ENCODE data around the gene ARHGEF2.

The ARHGEF2 gene

DNA sequence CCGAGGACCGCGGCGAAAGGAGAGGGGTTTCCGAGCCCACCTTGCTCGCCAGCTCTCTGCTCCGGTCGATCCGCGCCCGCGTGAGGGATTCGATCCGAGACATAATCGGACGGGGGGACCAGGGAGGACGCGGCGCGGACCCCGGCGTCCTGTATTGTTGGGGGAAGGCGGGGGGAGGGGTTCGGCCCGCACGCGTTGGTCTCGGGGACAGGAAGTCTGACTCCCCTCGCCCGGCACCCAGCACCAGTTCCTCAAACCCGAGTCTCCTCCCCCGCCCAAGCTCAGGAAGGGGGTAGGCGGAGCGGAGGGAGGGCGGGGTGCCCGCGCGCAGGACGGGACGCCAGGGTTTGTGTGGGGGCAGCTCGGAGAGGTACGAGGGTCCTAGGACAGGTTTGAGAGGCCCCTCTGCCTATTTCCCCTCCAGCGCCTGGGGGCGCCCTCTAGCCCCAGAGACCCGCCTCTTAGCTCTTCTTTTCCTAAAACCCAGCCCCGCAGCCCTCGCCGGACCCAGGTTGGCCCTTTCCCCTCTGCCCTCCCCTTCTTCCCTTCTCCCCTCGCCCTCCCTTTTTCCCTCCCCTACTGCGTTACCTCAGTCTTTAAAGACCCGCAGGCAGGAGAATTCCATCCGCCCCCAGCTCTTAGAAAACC lies at the start of gene ARHGEF2:
Gene ARHGEF2, minus strand, starts transcription at position 223 of the 648 bp plus-strand sequence. Its CDS starts 120 bp downstream, at position 103.
- in situ Hi-C loops (cut with MboI; ENCODE audit: low sequenced_read_pairs) = no loop called here

DNA sequence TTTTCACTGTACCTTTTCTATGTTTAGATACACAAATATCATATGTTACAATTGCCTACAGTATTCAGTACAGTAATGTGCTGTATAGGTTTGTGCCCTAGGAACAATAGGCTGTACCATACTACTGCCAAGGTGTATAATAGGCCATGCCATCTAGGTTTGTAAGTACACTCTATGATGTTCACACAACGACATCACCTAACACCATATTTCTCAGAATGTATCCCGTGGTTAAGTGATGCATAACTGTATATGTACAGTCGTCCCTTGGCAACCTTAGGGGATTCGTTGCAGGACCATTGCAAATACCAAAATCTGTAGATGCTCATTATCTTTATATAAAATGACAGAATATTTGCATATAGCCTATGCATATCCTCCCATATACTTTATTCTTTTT lies 48.2 kb upstream of the ARHGEF2 start:
- in situ Hi-C loops (cut with MboI; ENCODE audit: low sequenced_read_pairs) = no loop called here

DNA sequence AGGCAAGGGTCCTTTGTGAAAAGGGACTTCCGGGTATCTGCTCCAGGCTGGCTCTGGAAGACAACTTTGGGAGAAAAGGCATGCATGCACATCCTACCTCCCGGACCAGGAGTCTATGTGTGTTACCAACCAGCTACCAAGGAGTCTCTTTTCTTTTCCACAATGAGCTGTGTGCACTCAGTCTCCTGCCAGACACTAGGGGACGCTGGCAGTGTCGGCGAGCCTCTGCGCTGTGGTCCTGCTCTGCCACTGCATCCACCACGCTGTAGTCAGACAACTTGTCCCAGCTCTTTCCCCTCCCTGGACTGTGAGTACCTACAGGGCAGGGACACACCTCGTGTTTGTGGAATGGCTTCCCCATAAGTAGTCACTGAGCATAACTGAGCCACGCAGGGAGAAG lies 47.5 kb upstream of the ARHGEF2 start:
- in situ Hi-C loops (cut with MboI; ENCODE audit: low sequenced_read_pairs) = no loop called here

GRCh38 chr1:156024801-156025200 lies 46.5 kb upstream of the ARHGEF2 start:
- in situ Hi-C loops (cut with MboI; ENCODE audit: low sequenced_read_pairs) = no loop called here

- in situ Hi-C loops (cut with MboI; ENCODE audit: low sequenced_read_pairs) = no loop called here
These were observed 43.6 kb upstream of the ARHGEF2 start for GRCh38 chr1:156021954-156022353.

DNA sequence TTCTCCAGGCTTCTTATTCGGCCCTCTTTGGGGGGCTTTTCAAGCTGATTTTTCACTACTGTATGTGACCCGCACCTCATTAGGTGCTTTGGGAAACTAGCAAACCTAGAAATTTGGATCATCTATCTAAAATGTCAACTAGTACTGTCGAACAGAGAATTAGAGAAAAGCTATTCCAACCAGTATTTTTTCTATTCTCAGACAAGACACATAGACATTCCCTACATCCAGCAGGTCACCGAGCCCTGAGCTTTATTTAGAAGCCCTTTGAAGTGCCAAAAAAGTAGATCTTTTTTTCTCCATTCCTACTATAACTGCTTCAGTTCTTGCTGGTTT lies 42.7 kb upstream of the ARHGEF2 start:
- in situ Hi-C loops (cut with MboI; ENCODE audit: low sequenced_read_pairs) = no loop called here

GRCh38 chr1:156020293-156021092 lies 42.1 kb upstream of the ARHGEF2 start, which contains the start of gene SSR2:
TSS of gene SSR2 (minus strand) at chr1:156020951. CDS start at chr1:156020167, 784 bp downstream.
- in situ Hi-C loops (cut with MboI; ENCODE audit: low sequenced_read_pairs) = no loop called here

DNA sequence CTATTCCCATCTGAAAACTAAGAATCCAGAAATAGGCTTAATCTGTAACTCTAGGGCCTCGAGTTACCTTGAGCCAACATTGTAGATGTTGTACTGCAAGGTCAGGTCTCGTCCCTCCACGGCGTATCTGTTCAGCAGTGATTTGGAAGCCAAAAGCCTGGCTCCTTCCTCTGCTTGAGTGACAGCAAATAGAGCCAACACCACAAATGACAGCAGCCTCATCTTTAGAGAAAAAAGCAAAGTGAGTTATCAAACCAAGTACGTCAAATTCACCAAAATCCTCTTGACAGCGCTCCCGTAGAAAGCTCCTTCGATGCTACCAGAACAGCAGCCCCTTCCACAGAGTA lies 41.6 kb upstream of the ARHGEF2 start:
- in situ Hi-C loops (cut with MboI; ENCODE audit: low sequenced_read_pairs) = no loop called here

GRCh38 chr1:156014829-156015228 lies 36.5 kb upstream of the ARHGEF2 start:
- in situ Hi-C loops (cut with MboI; ENCODE audit: low sequenced_read_pairs) = no loop called here

DNA sequence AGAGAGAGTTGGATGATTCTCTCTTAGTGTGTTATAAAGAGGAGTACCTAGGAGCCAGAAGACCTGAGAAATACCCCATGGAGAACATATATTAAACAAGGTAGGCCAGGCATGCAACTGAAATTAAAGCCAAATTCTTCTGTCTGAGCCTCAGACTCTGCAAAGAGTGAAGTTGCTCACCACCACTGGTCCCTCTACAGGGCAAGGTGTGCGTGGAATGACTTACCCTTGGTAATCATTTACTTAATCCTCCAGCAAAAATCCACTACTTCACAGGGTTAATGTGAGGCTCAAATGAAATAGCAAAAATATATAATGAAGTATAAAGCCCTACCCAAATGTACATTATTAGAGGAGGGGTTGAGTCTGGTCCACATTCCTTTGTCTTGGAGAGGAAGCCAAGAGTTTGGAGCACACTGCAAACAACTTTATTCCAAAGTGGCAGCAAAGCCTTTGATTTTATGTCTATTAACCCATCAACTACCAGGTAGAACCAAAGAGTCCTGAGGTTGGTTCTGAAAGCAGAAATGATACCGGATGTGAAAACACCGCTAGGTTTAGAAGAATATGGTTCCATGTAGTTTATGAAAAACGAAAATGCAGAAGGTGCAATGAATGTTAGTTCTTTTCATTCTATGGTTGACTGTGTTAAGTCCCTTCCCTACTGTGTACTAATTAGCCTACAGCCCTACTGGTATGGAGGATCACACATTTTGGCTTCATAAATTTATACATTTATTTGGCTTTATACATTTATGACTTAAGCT lies 33.9 kb upstream of the ARHGEF2 start:
- in situ Hi-C loops (cut with MboI; ENCODE audit: low sequenced_read_pairs) = no loop called here

- in situ Hi-C loops (cut with MboI; ENCODE audit: low sequenced_read_pairs) = no loop called here
These were observed 31.1 kb upstream of the ARHGEF2 start for GRCh38 chr1:156009404-156009803.

GRCh38 chr1:156006666-156007376 lies 28.5 kb upstream of the ARHGEF2 start:
- in situ Hi-C loops (cut with MboI; ENCODE audit: low sequenced_read_pairs) = no loop called here

DNA sequence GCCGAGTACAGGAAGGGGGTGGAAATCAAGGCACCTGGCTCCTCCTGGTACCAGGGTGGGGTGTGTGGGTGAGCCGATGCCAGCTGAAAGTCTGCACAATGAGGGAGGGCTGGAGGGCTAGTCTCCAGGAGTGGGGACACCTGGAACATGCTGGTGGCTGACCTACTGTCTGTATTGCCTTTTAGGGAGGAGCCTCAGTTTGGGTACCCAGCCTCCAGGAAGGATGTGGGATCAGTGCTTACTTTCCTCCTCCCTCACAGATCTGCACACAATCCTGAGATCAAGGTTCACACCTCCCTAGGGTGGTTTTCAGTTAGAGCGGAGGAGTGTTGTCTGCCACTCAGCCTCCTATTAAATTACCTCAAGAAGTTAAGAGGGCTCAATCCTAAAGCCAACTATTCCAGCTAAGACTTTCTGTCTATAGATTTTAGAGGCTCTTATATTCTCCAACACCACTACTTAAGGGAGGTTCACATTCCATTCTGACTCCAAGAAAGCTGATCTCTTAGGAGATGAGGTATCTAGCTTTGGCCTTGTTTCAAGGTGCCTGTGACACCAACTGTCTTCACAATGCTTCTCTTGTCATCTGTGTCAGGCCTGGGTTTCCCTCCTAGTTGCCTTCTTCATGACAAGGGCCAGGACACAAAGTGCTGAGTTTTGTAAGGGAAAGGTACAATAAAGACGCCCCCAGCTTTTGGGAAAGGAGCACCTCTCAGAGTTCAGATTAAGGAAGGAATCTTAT lies 26.7 kb upstream of the ARHGEF2 start:
- in situ Hi-C loops (cut with MboI; ENCODE audit: low sequenced_read_pairs) = no loop called here

- in situ Hi-C loops (cut with MboI; ENCODE audit: low sequenced_read_pairs) = no loop called here
These were observed 25.5 kb upstream of the ARHGEF2 start for GRCh38 chr1:156003923-156004188.

DNA sequence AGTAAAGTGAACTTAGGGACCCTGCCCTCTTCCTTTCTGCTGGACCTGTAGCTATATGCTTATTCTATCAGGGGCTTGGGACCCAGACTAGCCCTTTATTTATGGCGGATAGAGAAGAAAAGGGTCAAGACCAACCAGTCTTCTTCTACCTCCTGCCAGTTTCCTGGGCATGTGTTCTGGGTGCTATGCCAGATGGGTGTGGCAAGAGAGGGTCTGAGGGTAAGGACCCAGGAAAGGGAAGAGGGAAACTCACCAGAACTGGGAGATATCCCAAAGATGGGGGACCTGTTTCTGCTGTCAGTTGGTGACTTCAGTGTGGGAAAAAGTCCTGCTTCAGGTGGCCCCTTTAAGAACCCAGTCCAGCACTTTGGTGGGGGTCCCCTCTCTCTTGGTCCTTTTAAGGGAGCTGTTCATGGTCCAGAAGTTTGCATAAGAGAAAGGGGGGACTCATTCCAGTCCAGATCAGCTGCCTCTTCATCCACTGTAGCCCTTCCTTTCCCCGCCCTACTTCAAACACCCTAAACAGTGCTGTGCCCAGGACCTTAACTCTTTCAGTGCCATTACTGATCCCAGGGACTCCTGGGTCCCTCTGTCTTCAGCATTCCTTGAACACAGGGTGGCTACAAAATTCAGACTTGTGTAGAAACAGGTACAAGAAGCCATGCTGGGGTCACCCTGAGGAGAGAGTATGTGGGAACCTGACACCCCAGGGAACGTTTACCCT lies 24.0 kb upstream of the ARHGEF2 start:
- in situ Hi-C loops (cut with MboI; ENCODE audit: low sequenced_read_pairs) = no loop called here

DNA sequence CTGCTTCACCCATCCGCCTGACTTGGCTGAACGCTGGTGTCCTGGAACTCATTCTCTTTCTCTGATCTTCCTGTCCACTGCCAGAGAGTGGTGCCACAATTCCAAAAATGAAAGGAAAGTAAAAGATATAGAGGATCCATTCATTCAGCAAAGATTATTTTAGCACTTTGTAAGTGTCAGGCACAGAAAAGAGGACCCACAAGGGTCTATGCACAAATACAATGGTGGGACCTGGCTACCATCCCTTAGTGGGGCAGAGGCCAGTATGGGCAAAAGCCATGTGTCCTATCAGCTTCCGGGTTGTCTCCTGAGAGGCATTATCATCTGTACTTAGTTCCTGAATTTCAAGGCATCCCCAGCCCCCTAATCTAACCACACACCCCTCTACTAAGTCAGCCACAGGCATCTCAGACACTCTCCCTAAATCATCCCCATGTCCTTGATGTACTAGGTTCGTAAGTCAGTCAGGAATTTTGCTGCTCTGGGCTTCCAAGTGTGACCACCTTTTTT lies 23.4 kb upstream of the ARHGEF2 start:
- in situ Hi-C loops (cut with MboI; ENCODE audit: low sequenced_read_pairs) = no loop called here

GRCh38 chr1:156001021-156001661 lies 22.8 kb upstream of the ARHGEF2 start:
- in situ Hi-C loops (cut with MboI; ENCODE audit: low sequenced_read_pairs) = no loop called here

DNA sequence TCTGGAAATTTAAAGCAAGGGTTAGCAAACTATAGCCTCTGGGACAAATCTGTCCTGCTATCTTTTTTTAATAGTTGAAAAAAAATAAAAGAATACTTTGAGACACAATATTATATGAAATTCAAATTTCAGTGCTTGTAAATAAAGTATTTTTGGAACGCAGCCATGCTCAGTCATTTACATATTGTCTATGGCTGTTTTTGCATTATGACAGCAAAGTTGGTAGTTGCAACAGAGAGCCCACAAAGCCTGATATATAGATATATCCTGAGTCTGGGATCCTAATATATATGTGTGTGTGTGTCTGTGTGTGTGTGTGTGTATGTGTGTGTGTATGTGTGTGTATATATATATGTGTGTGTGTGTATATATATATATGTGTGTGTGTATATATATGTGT lies 21.6 kb upstream of the ARHGEF2 start:
- in situ Hi-C loops (cut with MboI; ENCODE audit: low sequenced_read_pairs) = no loop called here

- in situ Hi-C loops (cut with MboI; ENCODE audit: low sequenced_read_pairs) = no loop called here
These were observed 17.8 kb upstream of the ARHGEF2 start for GRCh38 chr1:155996166-155996565.
